GM12873 (cell line): ENCODE measurements around the gene MICAL3.

ENCODE experiments used
- TF ChIP-seq, protein P1 (sequence below): IDR thresholded peaks from 2 replicates; pipeline ENCODE4 v1.5.1; 2012; ENCODE audit warnings: low read depth, mild to moderate bottlenecking, moderate library complexity, low read length, control low read depth; ENCODE audit not compliant: insufficient read depth; ENCODE audit errors: missing control alignments

MICAL3 gene

DNA sequence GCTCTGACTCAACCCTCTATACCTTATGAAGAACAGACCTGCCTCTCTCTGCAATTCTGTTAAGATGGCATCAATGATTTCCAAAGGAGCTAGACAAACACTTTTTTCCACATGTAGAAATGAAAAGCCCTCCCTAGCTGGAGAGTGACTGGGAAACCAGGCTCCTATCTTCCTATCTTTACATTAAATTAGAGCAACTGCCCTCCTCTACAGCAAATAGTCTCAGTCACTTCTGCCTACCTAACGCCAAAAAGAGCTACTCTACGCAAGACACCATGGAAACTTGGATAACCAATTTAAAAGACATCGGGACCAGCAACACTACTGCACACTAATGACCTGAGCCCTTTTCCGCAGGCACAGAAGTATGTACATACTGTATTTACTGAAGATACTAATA is 84.8 kb downstream of the MICAL3 start:
- TF ChIP-seq, protein P1, sequence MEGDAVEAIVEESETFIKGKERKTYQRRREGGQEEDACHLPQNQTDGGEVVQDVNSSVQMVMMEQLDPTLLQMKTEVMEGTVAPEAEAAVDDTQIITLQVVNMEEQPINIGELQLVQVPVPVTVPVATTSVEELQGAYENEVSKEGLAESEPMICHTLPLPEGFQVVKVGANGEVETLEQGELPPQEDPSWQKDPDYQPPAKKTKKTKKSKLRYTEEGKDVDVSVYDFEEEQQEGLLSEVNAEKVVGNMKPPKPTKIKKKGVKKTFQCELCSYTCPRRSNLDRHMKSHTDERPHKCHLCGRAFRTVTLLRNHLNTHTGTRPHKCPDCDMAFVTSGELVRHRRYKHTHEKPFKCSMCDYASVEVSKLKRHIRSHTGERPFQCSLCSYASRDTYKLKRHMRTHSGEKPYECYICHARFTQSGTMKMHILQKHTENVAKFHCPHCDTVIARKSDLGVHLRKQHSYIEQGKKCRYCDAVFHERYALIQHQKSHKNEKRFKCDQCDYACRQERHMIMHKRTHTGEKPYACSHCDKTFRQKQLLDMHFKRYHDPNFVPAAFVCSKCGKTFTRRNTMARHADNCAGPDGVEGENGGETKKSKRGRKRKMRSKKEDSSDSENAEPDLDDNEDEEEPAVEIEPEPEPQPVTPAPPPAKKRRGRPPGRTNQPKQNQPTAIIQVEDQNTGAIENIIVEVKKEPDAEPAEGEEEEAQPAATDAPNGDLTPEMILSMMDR, result no peak

DNA sequence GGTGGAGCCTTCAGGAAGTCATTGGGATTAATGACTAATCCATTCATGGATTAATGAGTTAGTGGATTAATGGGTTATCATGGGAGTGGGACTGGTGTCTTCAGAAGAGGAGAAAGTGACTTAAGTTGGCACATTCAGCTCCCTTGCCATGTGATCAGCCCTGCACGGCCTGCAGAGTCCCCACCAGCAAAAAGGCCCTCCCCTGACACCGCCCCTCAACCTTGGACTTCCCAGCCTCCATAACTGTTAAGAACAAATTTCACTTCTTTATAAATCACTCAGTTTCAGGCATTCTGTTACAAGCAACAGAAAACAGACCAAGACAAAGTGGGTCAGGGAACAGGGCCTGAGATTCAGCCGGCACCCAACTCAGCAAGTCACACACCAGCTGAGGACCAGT is 85.3 kb downstream of the MICAL3 start:
- TF ChIP-seq, protein P1, result no peak

DNA sequence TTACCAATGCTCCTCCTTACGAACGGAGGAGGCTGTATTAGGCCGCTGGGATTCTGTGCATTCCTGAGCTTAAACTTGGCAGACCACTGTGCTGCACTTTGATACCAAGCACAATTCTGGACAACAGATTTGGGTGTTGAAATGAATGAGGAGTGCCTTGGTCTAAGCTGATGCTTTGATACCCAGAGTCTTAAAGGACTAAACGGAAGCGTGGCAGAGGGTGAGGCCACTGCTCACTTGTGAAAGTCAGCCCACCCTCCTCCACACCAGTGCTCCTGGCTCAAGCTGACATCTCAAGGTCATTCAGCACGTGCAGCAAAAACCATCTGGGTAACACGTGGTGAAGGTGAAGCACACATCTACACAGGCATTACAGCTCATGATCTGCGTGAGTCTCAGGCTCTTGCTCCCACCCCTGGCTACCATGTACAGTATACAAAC is 85.9 kb downstream of the MICAL3 start:
- TF ChIP-seq, protein P1, result no peak

DNA sequence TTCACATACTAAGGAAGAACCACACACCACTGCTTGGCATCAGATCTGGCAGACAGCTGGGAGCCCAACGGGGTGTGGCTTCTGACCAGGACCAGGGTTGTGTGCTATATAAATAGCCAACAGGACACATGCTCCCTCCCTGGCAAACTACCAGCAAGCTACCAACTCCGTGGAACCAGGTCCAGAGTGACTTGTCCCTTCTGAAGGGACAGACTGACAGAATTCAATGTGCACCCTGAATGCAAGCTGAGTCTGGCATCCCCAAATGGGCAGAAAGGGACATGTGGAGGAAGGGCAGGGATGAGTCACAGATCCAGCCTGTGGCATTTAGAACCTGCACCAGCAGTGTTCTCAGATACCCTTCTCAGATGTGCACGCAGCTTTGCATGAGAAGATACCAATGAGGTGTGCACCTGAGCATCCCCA is 92.9 kb downstream of the MICAL3 start:
- TF ChIP-seq, protein P1, result no peak

DNA sequence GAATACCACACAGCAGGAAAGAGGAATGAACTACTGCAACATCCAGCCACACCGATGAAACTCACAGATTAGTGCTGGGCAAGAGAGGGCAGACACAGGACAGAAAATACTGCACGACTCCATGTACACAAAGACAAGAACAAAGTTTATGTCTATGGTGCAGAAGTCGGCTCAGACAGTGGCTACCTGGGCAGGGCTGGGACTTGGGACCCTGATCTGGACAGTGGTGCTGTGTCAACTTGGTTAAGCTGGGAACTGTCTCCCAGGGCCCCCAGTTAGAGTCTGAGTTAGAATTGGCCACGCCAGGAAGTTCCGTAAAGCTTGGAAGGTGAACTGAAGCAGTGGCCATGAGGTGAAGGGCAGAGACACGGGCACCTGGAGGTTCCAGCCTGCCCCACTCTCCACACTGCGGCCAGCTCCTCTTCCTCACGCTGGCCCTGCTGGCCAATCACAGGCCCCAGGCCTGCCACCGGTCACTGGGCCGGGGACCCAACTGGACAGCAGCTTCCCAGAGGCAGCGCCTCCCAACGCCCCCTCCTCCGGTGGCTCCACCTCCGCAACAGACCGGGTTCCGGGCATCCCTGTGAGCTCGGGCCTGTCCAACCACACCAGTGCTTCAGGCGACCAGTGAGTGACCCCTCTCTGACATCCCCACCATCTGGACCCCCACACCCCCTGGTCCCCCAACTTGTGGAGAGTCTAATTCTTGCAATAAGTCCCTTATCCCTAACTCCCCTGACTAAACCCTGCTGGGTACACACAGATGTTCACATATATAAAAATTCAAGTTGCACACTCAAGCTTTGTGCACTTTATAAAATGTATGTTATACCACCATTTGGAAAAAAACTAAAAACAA is 93.7 kb downstream of the MICAL3 start:
- TF ChIP-seq, protein P1, result no peak

- TF ChIP-seq, protein P1, result no peak
These were observed 94.5 kb downstream of the MICAL3 start for GRCh38 chr22:17929909-17930308.

DNA sequence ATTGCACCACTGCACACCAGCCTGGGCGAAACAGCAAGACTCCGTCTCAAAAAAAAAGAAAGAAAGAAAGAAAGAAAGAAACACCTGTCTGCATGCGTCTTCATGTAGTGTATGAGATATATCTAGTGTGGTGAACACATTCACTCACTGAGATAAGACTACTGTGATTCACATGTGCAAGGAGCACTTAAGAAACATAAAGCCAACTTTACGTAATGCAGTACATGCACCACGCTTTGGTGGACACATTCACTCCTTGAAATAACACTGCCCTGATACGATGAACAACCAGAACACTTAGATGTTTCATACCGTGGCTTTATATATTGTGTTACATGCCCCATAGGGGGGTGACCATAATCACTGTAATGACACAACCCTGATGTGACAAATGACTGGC is 96.0 kb downstream of the MICAL3 start:
- TF ChIP-seq, protein P1, result no peak
